ENCODE results near the gene MIA2. TPM values are rescaled to one million over a fixed set of nuclear protein-coding genes. Genes with fewer than 3 reads are reported as not detected.

The MIA2 gene
- total and polyA plus RNA-seq, 4 donors = 39.2 to 106 (median 56.4) TPM

- TF ChIP-seq CTCF (IDR thresholded peaks at IDR 0.05; ENCODE audit: low read depth, low read length, missing input control) (no peak), ATF3 (IDR thresholded peaks at IDR 0.05) (no peak)
Measured at GRCh38 chr14:39435241-39435640, 201.5 kb downstream of the MIA2 start (continued).

Other genes with a start within 250 kb of the MIA2 start
- gene SEC23A, start 130.7 kb upstream of the MIA2 start, total RNA-seq = 100 to 1,000 TPM in 1 of 2 donors, 10 to 100 TPM in 1; 51.9 to 169 TPM
- 10 to 100 TPM; 36.5 to 52.3 TPM for gene SEC23A, start 130.7 kb upstream of the MIA2 start, polyA plus RNA-seq
- 1 to 10 TPM; 4.8 to 9.0 TPM for gene GEMIN2, start 119.6 kb upstream of the MIA2 start, total RNA-seq
- 1 to 10 TPM; 2.8 to 4.1 TPM for gene GEMIN2, start 119.6 kb upstream of the MIA2 start, polyA plus RNA-seq
- gene TRAPPC6B, start 63.6 kb upstream of the MIA2 start, total RNA-seq = 10 to 100 TPM; 15.2 to 22.2 TPM
- 10 to 100 TPM in 1 of 2 donors, 1 to 10 TPM in 1; 9.7 to 20.0 TPM for gene TRAPPC6B, start 63.6 kb upstream of the MIA2 start, polyA plus RNA-seq
- gene PNN, start 58.7 kb upstream of the MIA2 start, total RNA-seq = 10 to 100 TPM; 11.3 to 31.5 TPM
- gene PNN, start 58.7 kb upstream of the MIA2 start, polyA plus RNA-seq = 10 to 100 TPM; 16.2 to 56.7 TPM
- gene FBXO33, start 198.5 kb downstream of the MIA2 start, total RNA-seq = 10 to 100 TPM in 1 of 2 donors, 1 to 10 TPM in 1; 7.1 to 11.4 TPM
- 1 to 10 TPM; 3.3 to 5.1 TPM for gene FBXO33, start 198.5 kb downstream of the MIA2 start, polyA plus RNA-seq

All from liver (tissue), 5 donors.